Lung (tissue), 12 donors: Measurements from ENCODE around the gene KDM4C. TPM values are rescaled to one million over a fixed set of nuclear protein-coding genes. Genes with fewer than 3 reads are reported as not detected.

Source experiments
- ATAC-seq: fragments of 200-7000 bp; cut with Tn5 transposase; one replicate; pipeline ENCODE4 v1.9.1; 2020; ENCODE audit warnings: moderate number of reproducible peaks; ENCODE audit not compliant: insufficient read depth, low FRiP score
- DNase-seq, 3 donors: peaks; one replicate each; pipeline ENCODE4 v3.0.0-alpha.2; 2013 to 2017
- H3K27ac ChIP-seq, 2 donors: one replicate each; pipeline ENCODE4 v1.5.1; 2013; ENCODE audit warnings: mild to moderate bottlenecking in 2 of 2, moderate library complexity in 2 of 2, control low read depth in 1 of 2, inconsistent platforms in 1 of 2, low read depth in 1 of 2, low read length in 1 of 2
- H3K27me3 ChIP-seq, 3 donors: one replicate each; pipeline ENCODE4 v1.5.1; 2013; ENCODE audit warnings: low read length in 2 of 3; ENCODE audit not compliant: control insufficient read depth in 3 of 3, insufficient read depth in 3 of 3
- H3K36me3 ChIP-seq, 4 donors: one replicate each; pipeline ENCODE4 v1.5.1; 2013; ENCODE audit warnings: low read length in 4 of 4, mild to moderate bottlenecking in 1 of 4, moderate library complexity in 1 of 4; ENCODE audit not compliant: control insufficient read depth in 4 of 4, insufficient read depth in 4 of 4
- H3K4me1 ChIP-seq, 5 donors: one replicate each; pipeline ENCODE4 v1.5.1; 2013; ENCODE audit warnings: low read length in 5 of 5, mild to moderate bottlenecking in 2 of 5, moderate library complexity in 1 of 5; ENCODE audit not compliant: control insufficient read depth in 5 of 5, insufficient read depth in 5 of 5
- H3K4me3 ChIP-seq: one replicate; pipeline ENCODE4 v1.5.1; 2013; ENCODE audit warnings: mild to moderate bottlenecking, control low read depth, moderate library complexity
- H3K9ac ChIP-seq, 2 donors: one replicate each; pipeline ENCODE4 v1.5.1; 2013; ENCODE audit warnings: low read length in 2 of 2, control low read depth in 1 of 2; ENCODE audit not compliant: insufficient read depth in 1 of 2
- H3K9me3 ChIP-seq, 4 donors: one replicate each; pipeline ENCODE4 v1.5.1; 2013; ENCODE audit warnings: low read length in 3 of 4, mild to moderate bottlenecking in 1 of 4, moderate library complexity in 1 of 4; ENCODE audit not compliant: control insufficient read depth in 4 of 4, insufficient read depth in 3 of 4
- CTCF ChIP-seq: IDR thresholded peaks from 2 replicates; pipeline ENCODE4 v1.5.1; 2012; ENCODE audit warnings: mild to moderate bottlenecking; ENCODE audit errors: control extremely low read depth, extremely low read depth
- WGBS, 2 donors: extraction: QIAGEN DNeasy Blood & Tissue Kit; methylation state at CpG; one replicate each; pipeline ENCODE4 v1.1.7; 2013; 5-methylcytosine and 5-hydroxymethylcytosine counted together
- polyA plus RNA-seq, 2 donors: library from polyadenylated mRNA; stranded (reverse); fragments of 200-250 nt; gene quantifications; one replicate each; pipeline ENCODE4 v1.2.1, GENCODE V29; 2013
- total RNA-seq, 2 donors: library from RNA; depleted of rRNA in 1 of 2; stranded (reverse); fragments of >200 nt in 1 of 2; gene quantifications; one replicate each; pipeline ENCODE4 v1.2.1, GENCODE V29; 2014 to 2021
- donor health status: control.
- donor health status: control.
- donor health status: Bipolar disorder and iron deficiency.
- donor health status: healthy.
- donor health status: DM: yes; HTN: yes; CAD: no.

KDM4C gene
- total and polyA plus RNA-seq, 4 donors, result 7.1 to 78.5 (median 25.0) TPM

- H3K36me3 ChIP-seq, result peaks cover 0 to 5% (median 0%) of the 10 kb centered on the region in 4 donors
- H3K9me3 ChIP-seq, result no peaks in the 10 kb centered on the region
- no peaks in the 10 kb centered on the region for H3K27me3 ChIP-seq
- H3K4me1 ChIP-seq, result peaks cover 0 to 4% (median 2%) of the 10 kb centered on the region in 5 donors
- no peak overlapping the region for H3K9ac ChIP-seq
- WGBS, 2 donors, result 87 to 93% methylated on average over 6 of the region's 6 CpGs
- no peak overlapping the region for H3K4me3 ChIP-seq
- no peak for TF ChIP-seq CTCF
- ATAC-seq (no peak), DNase-seq (no peak)
- H3K27ac ChIP-seq, result no peak overlapping the region
Measured at GRCh38 chr9:6905850-6906375, 148.1 kb downstream of the KDM4C start.

- Histone ChIP-seq H3K4me1 (peaks cover 0 to 7% (median 3%) of the 10 kb centered on the region in 5 donors), H3K36me3 (peaks cover 0 to 2% (median 0%) of the 10 kb centered on the region in 4 donors), H3K9ac (no peak overlapping the region), H3K4me3 (no peak overlapping the region), H3K27me3 (no peaks in the 10 kb centered on the region), H3K27ac (no peak overlapping the region), H3K9me3 (no peaks in the 10 kb centered on the region)
- TF ChIP-seq CTCF, result no peak
- DNase-seq, result peak; percentile 43 to 76 (median 71)
- WGBS, 2 donors, result 90 to 95% methylated on average over 4 of the region's 4 CpGs
- ATAC-seq, result no peak
Measured at GRCh38 chr9:6907772-6908381, 150.1 kb downstream of the KDM4C start.

GRCh38 chr9:6909181-6909580 lies 151.4 kb downstream of the KDM4C start:
- ATAC-seq (no peak), DNase-seq (no peak)
- H3K36me3 ChIP-seq, result peaks cover 0 to 2% (median 0%) of the 10 kb centered on the region in 4 donors
- peaks cover 0 to 7% (median 3%) of the 10 kb centered on the region in 5 donors for H3K4me1 ChIP-seq
- no peaks in the 10 kb centered on the region for H3K27me3 ChIP-seq
- TF ChIP-seq CTCF, result no peak
- no peak overlapping the region for H3K9ac ChIP-seq
- 66 to 94% methylated on average over 1 of the region's 1 CpG for WGBS, 2 donors
- no peak overlapping the region for H3K4me3 ChIP-seq
- no peak overlapping the region for H3K27ac ChIP-seq
- no peaks in the 10 kb centered on the region for H3K9me3 ChIP-seq
